GM19025 (cell line): ENCODE measurements around the gene TRIOBP.
"Not testable (repeated sequence)": the region's sequence is repeated elsewhere in the genome, so short reads cannot be mapped to it uniquely, and the experiment has no call there.

ENCODE experiments used
- ATAC-seq: cut with Tn5 transposase; IDR thresholded peaks from one replicate; pipeline ENCODE4 v1.9.1; 2021; ENCODE audit warnings: mild to moderate bottlenecking, low read depth, moderate library complexity; ENCODE audit not compliant: unreplicated experiment

The TRIOBP gene

GRCh38 chr22:37686002-37686982, 10.6 kb upstream of the TRIOBP start, which contains the start of gene NOL12:
NOL12 (plus strand) TSS chr22:37686343; CDS start chr22:37686393, 50 bp downstream.
- ATAC-seq: peak; percentile 79

- ATAC-seq: no peak
Observed at GRCh38 chr22:37690407-37690806, 6.4 kb upstream of the TRIOBP start.

DNA sequence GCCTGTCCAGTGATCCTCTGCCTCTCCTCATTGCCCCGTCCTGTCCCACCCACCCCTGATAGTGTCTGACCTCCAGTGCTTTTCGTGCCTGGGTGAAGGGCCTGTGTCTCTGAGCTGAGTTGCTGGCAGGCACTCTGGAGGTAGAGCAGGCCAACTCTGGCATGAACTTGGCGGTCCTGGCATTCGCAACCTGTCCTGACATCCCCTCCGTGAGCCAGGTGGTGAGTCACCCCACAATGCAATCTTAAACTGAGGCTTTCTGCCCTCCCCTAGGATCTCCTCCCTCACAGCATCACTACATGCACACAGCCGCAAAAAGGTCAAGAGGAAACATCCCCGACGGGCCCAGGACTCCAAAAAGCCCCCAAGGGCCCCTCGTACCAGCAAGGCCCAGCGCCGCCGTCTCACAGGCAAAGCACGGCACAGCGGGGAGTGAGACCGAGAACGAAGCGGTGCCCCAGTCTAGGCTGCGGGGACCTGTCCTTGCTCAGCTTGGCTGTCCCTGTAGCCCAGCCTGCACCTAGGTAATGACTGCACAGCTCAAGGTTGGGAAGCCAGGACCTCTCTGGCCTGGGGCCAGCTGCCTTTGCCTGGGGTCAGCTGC, 5.8 kb upstream of the TRIOBP start:
- no peak for ATAC-seq

- no peak for ATAC-seq
Observed at GRCh38 chr22:37692627-37693285, 4.1 kb upstream of the TRIOBP start.

- ATAC-seq: not testable (repeated sequence)
Observed at GRCh38 chr22:37694131-37694530, 2.7 kb upstream of the TRIOBP start.

DNA sequence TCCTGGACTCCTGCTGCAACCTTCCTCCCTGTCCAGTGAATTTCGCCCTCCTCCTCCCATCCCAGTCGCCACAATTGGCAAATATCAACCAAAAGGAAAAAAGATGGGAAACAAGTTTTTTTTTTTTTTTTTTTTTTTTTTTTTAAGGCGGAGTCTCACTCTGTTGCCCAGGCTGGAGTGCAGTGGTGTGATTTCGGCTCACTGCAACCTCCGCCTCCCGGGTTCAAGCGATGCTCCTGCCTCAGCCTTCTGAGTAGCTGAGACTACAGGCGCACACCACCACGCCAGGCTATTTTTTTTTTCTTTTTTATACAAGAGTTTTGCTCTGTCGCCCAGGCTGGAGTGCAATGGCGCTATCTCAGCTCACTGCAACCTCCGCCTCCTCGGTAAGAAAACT, 590 bp upstream of the TRIOBP start:
- ATAC-seq: not testable (repeated sequence)

GRCh38 chr22:37697538-37697835, 639 bp downstream of the TRIOBP start:
- ATAC-seq: no peak

DNA sequence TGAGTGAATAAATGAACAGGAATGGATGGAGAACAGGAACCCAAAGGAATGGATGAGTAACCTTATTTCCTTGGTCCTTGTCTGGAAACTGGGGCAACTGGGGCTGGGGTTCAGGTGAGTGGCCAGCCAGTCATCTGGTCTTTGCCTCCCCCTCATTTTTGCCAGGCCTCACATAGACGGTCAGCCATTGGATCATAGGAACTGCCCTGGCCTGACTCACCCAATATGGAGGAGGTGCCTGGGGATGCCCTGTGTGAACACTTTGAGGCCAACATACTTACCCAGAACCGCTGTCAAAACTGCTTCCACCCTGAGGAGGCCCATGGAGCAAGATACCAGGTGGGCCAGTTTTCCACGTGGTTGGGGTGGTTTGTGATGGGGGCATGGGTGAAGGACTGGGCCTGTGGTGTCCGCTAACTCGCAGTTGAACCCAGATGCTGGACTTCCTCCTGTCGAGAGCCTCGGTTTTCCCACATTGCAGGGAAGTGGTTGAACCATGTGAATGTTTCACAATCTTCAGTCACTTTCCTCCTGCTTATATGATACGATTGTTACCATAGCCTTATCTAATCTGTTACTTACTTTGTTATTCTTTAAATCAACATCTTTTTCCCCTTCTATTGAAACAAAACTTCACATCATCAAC, 4.4 kb downstream of the TRIOBP start:
- ATAC-seq: no peak

DNA sequence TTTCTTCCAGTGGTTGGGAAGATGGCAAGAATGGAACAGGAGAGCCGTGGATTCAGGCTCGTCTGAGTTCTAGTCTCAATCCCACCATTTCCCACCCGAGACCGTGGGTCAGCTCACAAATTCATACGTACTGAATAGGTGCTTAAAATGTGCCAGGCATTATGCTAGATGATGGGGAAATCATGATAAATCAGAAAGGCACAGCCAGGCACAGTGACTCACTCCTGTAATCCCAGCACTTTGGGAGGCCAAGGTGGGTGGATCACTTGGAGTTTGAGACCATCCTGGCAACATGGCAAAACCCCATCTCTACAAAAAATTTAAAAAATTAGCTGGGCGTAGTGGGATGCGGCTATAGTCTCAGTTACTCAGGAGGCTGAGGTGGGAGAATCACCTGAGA, 7.1 kb downstream of the TRIOBP start:
- no peak for ATAC-seq

GRCh38 chr22:37704645-37705044, 7.8 kb downstream of the TRIOBP start:
- no peak for ATAC-seq

DNA sequence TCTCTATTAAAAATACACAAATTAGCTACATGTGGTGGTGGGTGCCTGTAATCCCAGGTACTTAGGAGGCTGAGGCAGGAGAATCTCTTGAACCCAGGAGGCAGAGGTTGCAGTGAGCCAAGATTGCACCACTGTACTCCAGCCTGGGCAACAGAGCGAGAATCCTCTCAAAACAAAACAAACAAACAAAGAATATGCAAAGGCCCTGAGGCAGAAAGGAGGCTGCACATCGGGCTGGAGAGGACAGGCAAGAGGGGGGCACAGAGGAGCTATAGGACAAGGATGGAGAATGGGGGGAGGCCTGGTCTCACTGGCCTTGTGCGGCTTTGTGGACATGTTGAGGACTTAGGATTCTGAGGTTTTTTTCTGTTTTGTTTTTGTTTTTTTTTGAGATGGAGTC, 8.4 kb downstream of the TRIOBP start:
- no peak for ATAC-seq

- no peak for ATAC-seq
Observed at GRCh38 chr22:37708580-37709444, 12.0 kb downstream of the TRIOBP start.

GRCh38 chr22:37709445-37709765, 12.6 kb downstream of the TRIOBP start:
- ATAC-seq: no peak

- no peak for ATAC-seq
Observed at GRCh38 chr22:37710675-37711074, 13.8 kb downstream of the TRIOBP start.

DNA sequence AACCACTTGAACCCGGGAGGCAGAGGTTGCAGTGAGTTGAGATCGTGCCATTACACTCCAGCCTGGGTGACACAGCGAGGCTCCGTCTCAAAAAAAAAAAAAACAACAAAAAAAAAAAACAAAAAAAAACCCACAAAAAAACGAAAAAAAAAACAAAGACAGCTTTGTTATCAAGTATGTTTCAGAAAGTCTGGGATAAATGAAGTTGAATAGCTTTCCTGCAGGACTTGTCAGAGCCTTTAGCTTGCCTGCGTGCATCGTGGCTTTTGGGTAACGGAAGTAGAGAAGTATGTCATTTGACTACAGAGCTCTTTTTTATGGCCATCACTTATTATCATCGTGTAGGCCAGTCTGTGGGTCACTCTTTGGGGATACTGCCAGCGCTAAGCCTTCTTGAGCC, 14.6 kb downstream of the TRIOBP start:
- no peak for ATAC-seq

- no peak for ATAC-seq
Observed at GRCh38 chr22:37713761-37714160, 16.9 kb downstream of the TRIOBP start.

DNA sequence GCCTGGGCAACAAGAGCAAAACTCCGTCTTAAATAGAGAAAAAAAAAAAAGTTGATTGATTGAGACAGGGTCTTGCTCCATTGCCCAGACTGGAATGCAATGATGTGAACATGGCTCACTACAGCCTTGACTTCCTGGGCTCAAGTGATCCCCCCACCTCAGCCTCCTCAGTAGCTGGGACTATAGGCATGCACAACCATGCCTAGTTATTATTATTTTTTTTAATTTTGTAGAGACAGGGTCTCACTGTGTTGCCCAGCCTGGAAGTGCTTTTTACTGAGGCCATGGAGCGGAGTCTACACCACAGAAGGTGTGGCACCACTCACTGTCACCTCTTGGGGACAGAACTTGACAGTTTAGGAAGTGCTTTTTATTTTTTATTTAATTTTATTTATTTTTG, 17.8 kb downstream of the TRIOBP start:
- ATAC-seq: no peak

DNA sequence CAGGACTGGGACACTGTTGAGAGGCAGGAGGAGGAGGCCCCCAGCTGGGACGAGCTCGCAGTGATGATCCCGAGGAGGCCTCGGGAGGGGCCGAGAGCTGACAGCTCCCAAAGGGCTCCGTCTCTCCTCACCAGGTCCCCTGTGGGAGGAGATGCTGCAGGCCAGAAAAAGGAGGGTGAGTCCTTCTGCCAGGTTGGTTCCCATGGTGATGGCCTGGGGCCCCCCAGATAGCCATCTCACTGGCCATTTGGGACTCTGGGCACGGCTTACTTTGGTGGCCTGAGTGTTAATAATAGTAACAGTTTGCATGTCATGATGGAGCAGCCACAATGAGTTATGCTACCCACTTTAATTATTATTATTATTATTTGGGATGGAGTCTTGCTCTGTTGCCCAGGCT, 18.9 kb downstream of the TRIOBP start:
- no peak for ATAC-seq

DNA sequence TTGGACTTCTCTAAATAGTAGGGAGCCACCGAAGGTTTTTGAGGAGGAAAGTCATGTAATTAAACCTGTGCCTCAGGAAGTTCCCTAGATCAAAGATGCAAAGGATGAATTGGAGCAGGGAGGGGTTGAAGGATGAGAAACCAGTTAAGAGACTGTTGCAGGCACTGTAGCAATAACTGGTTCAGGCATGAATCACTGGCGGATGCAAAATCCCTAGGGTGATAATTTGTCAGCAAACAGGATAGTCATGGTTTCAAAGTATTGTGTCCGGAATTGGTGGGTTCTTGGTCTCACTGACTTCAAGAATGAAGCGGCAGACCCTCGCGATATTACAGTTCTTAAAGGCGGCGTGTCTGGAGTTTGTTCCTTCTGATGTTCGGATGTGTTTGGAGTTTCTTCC, 19.9 kb downstream of the TRIOBP start:
- ATAC-seq: no peak

- not testable (repeated sequence) for ATAC-seq
Observed at GRCh38 chr22:37717235-37717634, 20.4 kb downstream of the TRIOBP start.
